CD4-positive, alpha-beta T cell treated with Interleukin-6 for 4 hours (primary cell): ENCODE results near the gene RFLNA.

Source experiments
- DNase-seq: peaks from one replicate; pipeline ENCODE4 v3.0.0-alpha.2; 2020; ENCODE audit warnings: mixed read lengths

Gene RFLNA

DNA sequence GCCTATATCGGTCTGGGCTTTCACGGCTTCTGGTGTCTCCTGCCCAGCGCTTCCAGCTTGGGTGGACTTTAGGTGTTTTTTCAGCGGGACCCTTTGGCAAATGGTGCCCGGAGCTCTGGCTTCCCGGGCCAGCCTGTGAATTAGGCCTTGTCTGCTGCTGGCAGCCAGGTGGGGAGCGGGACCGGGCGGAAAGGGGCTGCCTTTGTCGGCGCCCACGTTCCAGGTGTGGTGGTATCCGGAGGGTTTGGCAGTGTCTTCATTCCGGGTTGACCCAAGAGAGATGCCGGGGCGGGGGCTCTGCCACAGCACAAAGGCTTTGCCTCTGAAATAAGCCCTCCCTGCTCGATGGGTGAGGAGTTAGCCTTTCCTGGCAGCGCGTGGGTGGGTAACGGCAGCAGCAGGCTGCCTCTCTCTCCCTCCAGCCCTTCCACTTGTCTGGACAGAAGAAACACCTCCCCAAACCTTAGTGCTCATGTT lies 9.5 kb downstream of the RFLNA start:
- no peak for DNase-seq

DNA sequence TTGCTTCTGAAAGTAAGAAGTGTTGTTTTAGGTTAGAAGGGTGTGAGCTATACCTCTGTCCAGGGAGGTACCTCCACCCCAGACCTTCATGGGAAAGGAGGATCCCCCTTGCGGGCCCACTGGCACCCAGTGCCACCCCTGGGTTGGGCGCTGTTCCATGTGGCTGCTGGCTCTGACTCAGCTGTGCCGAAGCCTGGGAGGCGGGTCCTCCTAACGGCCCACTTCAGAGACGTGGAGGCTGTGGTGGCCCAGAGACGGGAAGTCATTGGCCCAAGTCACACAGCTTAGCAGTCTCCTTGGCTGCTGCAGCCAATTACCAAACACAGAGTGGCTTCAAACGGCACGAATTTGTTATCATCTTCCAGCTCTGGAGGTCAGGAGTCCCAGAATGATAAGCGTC lies 10.2 kb downstream of the RFLNA start:
- DNase-seq, result no peak

DNA sequence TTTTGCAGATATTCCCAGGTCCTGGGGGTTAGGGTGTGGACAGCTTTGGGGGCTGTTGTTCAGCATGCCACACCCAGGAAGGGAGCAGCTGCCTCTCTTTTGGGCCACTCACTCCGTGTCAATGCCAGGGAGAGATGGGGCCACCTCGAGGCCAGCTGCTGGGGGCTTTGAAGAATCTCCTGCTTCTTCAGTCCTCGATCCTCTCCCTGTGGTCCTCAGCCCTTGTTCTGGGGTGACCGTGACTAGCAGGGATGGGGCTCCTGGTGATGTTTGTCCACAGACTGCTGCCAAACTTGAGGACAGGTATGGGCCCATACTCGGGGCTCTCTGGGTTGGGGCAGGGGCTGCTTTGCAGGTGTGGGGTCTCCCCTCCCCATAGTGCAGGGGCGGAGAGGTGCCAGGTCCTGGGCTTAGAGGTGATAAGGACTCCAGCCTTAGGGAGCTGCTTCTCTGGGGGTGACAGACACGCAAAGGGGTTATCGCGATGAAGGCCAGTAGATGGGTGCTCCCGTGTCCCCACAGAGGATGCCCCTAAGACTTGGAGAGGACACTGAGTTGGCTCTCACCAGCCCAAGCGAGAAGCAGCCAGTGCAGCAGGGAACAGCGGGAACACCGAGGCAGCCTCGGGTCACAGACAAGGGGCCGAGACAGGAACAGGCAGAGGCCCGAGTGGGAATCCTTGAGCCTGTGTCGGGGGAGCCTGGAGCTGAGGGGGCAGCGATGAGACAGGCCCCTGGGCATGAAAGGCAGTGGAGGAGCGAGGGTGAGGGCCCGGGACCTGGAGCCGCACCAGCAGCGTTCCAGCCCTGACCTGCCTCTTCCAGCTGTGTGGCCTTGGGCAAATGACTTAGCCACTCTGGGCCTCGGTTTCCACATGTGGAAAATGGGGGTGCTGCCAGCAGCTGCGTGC lies 11.1 kb downstream of the RFLNA start:
- DNase-seq, result no peak

DNA sequence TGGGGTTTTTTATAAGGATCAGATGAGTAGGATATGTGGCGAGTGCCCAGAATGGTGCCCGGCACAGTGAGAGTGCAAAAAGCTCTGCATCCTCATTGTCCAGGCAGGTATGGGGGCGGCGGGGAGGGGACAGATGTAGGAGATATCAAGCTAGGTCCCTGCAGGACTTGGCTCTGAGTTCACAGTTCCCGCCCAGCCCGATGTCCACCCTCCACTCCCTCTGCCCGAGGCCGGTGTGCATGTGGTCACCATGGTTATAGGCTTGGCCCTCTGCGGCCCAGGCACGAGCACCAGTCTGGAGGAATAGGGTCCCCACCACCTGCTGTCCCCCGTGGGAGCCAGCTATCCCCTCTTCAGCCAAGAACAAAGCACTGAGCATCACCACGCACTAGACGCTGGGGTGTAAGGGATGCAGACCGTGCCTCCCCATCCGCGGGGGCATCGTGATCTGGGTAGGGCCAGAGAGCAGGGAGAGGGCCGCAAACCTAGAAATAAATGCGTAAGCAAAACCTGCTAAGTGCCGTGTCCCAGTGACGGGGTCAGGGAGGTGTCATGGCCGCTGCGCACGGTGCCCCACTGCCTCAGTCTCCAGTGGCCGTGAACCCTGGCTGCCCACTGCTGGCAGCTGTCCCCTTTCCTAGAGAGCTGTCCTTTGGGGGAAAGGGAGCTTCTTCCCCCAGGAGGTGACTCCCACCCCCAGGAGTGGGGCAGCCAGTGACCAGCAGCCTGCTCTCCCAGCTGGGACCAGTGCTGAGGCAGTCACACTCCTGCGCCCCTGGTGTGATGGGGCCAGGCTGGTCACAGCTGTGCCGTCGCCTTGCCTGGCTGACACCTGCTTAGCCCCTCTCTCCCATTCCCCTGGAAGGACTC lies 12.0 kb downstream of the RFLNA start:
- no peak for DNase-seq

DNA sequence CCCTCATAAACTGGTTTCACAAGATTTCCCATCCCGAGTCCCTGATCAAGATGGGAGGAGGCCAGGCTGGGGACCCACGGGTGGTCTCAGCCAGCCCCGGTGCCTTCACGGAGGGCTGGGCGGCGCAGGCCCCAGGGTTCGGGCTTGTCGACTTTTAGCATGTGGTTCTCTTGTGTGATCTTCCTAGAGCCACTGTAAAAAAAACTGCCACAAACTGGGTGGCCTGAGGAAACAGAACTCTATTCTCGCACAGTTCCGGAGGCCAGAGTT lies 12.6 kb downstream of the RFLNA start:
- DNase-seq, result no peak

DNA sequence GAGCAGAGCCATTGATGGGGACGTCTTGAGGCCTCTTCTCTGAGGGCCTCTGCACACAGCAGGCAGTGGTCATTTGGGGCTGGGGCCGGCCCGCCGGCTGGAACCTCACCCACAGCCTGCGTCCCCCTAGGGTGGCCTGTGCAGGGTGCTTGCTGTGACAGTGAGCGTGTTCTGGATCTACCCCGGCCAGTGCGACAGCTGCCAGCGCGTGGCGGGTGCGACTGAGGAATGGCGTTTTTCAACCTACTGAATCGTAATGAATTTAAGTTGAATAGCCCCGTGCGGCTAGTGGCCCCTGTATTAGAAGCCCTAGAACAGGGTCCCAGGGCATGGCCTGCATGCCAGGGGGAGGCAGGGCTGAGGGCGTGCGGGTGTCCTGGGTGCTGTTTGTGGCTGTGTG lies 13.8 kb downstream of the RFLNA start:
- DNase-seq, result no peak

DNA sequence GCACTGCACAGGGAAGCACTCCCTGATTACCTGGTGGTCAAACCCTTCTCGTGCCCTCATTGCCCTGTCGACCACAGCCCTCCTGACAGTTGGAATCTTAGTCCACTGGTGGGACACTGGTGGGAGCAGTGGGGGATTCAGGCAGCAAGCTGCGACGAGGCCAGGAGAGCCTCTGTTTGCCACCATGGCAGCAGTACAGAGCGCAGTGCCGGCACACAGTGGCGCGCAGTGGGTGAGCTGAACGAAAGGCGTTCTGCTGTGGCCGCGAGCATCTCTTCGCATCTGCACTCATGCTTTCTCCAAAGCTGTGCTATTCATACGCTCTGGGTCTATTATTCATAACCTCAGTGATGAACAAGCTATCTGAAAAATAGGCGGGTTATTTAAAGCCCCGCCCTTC lies 14.3 kb downstream of the RFLNA start:
- DNase-seq, result no peak

DNA sequence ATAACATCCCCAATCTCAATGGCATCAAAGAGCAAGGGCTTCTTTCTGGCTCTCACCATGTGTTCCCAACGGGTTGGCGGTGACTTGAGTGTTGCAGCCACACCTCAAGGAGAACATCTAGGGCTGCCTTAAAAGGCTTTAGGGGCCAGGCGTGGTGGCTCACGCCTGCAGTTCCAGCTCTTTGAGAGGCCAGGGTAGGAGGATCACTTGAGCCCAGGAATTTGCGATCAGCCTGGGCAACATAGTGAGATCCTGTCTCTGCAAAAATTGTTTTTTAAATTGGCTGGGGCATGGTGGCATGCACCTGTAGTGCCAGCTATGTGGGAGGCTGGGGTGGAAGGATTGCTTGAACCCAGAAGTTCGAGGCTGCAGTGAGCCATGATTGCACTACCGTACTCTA lies 14.9 kb downstream of the RFLNA start:
- DNase-seq, result no peak

DNA sequence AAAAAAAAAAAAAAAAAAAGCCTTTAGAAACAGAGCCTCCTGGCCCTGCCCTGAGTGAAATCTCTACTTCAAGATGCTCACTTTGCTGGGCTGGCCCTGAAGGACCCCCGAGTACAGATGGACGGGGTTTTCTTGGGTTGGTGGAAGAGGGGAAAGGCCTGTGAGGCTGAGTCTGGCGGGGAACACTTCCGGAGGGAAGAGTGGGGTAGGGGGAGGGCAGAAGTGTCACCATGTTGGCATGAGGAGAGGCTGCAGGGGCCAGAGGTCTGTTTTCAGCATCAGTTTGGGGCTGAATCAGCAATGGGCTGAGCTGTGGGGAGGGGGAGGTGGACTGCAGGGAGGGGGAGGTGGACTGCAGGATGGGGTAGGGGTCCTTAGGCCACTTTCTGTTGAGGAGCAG lies 15.3 kb downstream of the RFLNA start:
- no peak for DNase-seq

DNA sequence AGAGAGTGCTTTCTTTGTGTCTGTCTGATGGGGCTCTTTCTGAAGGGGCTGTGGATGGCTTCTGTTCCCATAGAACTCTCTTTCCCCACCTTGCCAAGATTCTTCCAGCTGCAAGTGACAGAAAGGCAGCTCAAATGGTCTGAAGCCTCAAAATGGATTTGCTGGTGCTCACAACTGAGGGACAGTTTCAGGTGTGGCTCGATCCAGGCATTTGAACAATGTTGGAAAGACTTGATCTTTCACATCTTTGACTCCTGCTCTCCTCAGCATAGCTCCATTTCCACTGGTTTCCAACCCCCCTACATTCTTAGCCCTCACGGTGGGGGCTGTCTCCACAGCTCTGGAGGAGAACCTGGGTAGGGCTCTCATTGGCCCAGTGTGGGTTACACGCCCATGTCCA lies 15.9 kb downstream of the RFLNA start:
- no peak for DNase-seq

DNA sequence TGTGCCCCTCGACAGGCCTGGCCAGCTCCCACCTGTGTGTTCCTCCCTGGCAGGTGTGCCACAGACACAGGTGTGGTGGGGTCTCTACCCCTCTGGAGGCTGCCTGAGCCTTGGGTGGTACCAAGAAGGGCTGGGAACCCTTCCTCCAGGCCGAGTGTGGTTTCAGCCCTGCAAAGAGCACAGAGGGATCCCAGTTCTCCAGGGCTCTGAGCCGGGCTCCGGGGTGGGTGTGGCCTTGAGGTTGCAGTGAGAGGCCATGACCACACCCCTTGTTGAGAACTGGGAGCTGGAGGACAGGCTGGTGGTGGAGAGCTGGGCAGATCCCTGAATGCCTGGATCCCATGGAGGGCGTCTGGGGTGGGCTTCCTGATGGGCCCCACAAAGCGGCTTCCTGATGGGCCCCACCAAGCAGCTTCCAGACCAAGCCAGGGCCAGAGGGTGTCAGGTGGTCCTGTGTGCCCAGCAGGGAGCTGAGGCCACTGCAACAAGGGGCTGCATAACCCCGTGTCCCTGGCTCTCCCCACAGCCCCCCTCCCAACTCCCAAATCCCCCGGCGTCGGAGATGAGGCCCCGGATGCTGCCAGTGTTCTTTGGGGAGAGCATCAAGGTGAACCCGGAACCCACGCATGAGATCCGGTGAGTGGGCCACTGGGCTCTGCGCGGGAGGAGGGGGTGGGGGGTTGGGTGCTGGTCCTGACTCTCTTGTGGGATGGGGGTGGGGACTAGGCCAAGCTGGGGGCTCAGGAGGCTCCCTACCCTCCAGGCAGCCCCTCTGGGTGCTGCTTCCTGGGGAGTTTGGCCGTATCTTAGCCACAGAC lies 16.6 kb downstream of the RFLNA start:
- no peak for DNase-seq

DNA sequence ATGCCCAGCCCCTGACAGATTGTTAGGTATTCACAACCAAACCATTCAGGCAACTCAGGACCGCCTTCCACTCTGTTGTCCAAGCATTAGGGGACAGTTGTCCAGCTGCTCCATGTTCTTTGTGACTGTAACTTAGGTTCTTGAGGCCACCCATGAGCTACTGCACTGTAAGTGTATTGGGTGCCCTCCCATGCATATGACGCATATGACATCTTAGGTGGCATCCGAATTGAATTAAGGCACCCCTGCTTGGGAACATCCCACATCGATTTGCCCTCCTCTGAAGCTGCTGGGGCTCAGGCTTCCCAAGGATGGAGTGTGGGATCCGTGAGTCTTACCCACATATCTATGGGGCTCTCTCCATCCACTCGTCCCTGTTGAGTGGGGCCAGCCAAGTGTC lies 17.7 kb downstream of the RFLNA start:
- DNase-seq, result no peak

DNA sequence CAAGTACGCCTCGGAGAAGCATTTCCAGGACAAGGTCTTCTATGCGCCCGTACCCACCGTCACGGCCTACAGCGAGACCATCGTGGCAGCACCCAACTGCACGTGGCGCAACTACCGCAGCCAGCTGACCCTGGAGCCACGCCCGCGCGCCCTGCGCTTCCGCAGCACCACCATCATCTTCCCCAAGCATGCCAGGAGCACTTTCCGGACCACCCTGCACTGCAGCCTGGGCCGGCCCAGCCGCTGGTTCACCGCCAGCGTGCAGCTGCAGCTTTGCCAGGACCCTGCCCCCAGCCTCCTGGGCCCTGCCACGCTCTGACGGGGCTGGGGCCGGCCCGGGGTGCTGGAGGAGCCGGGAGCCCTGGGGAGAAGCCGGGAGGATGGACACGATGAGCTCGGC lies 19.3 kb downstream of the RFLNA start:
- DNase-seq, result no peak

DNA sequence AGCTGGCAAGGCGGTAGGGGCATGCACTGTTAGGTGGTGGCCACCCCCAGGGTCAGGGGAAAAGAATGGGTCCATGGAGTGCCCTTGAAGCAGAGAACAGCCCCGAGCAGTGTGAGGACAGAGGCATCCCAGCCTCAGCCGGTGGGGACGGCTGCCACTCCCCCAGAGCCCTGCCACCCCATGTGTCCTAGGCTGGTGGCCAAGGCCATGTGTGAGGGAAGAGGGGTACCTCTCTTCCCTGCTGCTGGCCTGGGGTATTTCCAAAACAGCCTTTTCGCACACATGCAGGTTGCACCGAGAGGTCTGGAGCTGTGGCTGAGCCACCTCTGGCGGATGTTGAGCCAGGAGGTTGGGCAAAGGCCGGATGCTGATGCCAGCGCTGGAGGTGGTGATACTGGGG lies 19.9 kb downstream of the RFLNA start:
- no peak for DNase-seq

DNA sequence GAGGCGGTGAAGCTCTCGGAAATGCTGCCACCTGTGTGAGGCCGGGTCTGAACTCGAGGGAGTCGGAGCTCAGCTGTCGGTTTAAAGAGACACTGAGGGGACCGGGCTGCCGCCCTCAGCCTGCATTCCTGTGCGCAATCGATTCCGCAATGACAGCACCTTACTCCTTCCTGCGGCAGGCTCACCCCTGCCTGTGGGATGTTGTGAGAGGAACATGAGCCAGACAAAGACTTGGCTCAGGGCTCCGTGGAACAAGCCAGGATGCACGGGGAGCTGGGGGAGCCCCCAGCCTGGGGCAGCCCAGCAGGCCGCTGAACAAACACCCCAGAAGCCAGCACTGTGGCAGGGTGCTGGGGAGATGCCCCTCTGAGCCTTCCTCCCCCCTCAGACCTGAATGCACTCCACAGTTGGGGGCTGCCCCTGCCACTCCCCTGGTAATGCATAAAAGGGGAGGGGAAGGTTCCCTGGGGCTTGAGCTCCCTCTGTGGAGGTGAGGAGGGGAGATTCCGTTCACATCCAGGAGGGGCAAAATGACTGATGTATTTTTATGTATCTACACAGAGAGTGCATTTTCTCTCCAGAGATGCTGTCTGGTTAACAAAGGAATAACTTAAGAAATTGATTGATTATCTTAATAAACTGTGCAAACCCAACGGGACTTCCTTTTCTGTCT lies 20.6 kb downstream of the RFLNA start:
- DNase-seq, result no peak

DNA sequence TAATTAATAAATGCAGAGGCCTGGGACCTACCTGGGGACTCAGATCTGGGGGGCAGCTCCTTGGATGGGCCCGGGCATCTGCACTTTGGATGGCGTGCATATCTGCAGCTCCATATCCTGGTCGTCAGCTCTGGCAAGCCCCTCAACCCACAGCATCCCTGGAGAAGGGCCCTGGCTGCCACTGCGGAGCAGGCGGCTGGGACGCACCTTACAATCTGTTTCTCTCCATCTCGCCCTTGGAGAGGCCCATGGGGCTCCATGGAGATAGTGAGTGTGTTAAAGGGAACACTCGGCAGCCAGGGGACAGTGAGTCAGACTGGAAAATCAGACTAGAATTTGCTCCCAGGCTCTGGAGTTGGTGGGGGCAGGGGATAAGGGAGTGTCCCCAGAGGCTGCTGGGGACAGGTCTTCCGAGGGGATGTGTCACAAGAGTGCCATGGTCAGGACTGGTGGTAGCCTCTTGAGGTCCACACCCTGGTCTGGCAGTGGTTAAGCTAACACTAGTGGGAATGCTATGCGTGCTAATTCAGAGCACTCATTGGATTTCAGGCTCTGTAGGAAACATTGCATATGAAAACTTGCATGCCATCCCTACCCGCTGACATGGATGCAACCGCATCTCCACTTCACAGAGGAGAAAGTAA lies 21.5 kb downstream of the RFLNA start:
- no peak for DNase-seq

DNA sequence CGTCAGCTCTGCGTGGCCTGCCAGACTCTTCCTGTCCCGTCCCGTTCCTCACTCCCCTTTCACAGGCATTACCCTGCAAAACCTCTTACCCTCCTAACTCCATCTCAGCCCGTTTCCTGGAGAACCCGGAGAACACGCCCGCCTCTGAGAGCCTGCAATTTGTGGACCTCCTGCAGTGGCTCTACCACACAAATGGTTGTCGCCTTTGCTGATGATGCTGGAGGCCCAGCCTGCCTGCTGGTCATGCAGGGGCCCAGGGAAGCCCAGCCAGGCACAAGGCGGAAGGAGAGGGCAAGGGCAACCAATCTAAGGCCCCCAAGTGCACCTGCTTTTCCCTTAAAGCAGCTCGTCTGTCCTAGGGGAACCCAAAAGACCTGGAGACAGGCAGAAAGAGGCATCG lies 22.5 kb downstream of the RFLNA start:
- DNase-seq, result no peak

DNA sequence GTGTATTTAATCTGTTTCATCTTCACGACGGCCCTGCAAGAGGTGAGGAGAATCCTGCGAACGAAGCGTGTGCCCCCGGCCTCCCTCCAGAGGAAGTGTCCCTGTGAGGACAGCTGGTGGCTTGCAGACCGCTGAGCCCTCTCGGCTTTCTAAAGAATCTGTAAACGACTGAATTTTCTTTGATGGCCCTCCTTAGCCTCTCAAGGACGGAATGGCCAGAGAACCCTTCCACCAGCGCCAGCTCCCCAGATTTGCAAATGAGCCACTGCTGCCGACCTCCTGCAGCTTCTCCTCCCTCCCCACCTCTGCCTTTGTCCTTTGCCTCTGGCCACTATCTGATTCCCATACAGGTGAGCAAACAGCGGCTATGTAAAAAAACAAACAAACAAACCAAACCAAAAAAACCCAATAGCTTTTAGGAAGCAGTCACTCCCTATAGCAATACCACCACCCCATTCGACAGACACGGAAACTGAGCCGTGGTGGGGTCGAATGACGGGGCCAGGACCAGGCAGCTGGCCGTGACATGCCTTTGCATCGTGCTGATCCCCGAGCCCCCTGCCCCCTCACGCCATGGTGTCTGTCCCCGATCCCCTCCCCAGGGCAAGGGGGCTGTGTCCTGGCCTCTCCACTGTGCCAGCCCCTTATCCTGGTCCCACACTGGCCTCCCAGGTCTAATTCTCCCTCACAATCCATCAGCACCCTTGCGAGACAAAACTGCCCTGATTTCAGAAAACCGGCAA lies 23.6 kb downstream of the RFLNA start:
- DNase-seq, result no peak

DNA sequence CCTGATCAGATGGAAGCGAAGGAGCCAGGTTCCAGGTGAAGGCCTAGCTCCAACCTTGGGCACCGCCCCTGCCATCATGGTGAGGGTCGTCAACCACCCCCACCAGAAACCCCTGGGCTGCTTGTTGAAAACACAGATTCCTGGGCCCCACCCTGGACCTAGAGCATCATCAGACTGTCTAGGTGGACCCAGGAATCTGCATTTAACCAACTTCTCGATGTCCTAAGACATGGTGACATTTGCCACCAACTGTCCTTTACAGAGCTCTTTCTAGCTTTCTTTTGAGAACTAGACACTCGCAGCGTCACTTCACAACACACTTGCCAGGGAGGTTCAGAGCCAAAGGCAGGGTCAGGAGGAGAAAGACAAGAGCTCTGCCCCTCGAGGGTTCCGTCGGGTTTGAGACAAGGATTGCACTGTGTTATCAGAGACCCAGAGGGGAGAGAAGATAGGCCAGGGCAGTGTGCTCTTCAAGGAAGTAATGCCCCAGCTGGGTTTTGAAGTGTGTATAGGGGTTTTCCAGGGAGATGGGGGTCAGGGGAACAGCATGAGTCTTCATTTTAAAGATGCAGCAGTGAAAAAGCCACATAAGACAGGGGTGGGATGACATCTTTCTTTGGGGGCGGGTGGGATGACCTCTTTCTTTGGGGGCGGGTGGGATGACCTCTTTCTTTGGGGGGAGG lies 24.6 kb downstream of the RFLNA start:
- no peak for DNase-seq

DNA sequence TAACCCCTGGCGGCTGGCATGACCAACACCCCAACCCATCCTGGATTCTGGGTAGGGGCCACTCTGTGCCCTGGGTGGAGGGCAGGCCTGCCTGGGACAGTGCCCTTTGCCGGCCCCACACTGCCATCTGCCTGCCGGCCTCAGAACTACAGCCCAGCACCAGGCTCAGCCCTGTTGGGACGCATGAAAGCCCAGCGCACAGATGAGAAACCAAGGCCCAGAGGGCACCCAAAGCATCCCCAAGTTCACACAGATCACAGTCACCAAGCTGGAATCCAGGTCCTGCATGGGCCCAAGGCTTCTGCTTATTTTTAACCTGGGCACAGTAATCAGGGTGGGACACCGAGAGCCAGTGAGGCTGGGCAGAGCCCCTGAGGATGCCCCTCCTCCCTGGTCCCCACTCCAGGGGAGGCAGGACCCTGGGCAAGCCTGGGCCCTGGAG lies 26.2 kb downstream of the RFLNA start:
- DNase-seq, result peak; percentile 57
